Peyer's patch (tissue), 4 donors: ENCODE results near the gene SUPT3H.

Source experiments
- CTCF ChIP-seq, 6 experiments: fragments of 450-650 bp in 4 of 6; fragments of 200-600 bp in 2 of 6; sonication (generic) in 1 of 6; IDR thresholded peaks; one replicate each; pipeline ENCODE4 v1.5.1; 2017 to 2019; ENCODE audit warnings: antibody characterized with exemption in 6 of 6, mild to moderate bottlenecking in 3 of 6, moderate library complexity in 1 of 6
- POLR2A ChIP-seq, 2 donors: fragments of 450-650 bp; IDR thresholded peaks; one replicate each; pipeline ENCODE4 v1.5.1; 2017; ENCODE audit warnings: antibody characterized with exemption in 2 of 2, mild to moderate bottlenecking in 2 of 2, moderate library complexity in 2 of 2

DNA sequence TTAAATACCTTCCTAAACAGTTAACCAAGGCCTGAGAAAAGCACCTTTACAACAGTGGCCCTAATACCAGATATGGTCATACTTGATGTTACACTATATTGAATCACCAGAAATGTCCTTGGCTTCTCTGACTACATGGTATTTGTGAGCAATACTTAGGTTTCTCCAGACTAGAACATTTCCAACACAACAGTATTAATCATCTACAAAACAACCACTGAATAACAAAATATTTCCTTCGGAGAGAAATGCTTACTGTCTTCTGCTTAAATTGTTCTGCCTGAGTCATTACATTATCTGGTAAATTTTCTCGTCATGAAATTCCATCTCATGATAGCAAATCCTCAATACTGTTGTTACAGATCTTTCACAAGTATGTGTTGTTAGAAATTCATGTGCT, 302.5 kb downstream of the SUPT3H start:
- peak in 1 of 6 experiments; percentile 9 for TF ChIP-seq CTCF (IDR thresholded peaks at IDR 0.05)
- no peak for TF ChIP-seq POLR2A (IDR thresholded peaks at IDR 0.05)
